Stimulated activated effector memory CD8-positive, alpha-beta T cell treated with anti-CD3 and anti-CD28 coated beads, Interleukin-12 subunit alpha, Interleukin-12 subunit beta, amount 100 ng/mL, for 72 hours (primary cell): ENCODE results near the gene CASZ1.

ENCODE experiments used
- ATAC-seq: fragments of 150-1000 bp; cut with Tn5 transposase; 2 replicates; pipeline ENCODE4 v1.10.0; 2021
- DNase-seq, 2 donors: peaks; one replicate each; pipeline ENCODE4 v3.0.0; 2021 to 2022; ENCODE audit warnings: low spot score in 2 of 2
- H3K27ac Mint-ChIP-seq: one replicate; pipeline ENCODE4 v1.8.0; 2022; ENCODE audit warnings: mild to moderate bottlenecking, mixed read lengths
- H3K36me3 Mint-ChIP-seq: one replicate; pipeline ENCODE4 v1.8.0; 2022; ENCODE audit warnings: mild to moderate bottlenecking, mixed read lengths
- H3K4me1 Mint-ChIP-seq: one replicate; pipeline ENCODE4 v1.8.0; 2022; ENCODE audit warnings: mixed read lengths
- H3K4me3 Mint-ChIP-seq: one replicate; pipeline ENCODE4 v1.8.0; 2022; ENCODE audit warnings: mild to moderate bottlenecking, mixed read lengths
- H3K9me3 Mint-ChIP-seq: one replicate; pipeline ENCODE4 v1.8.0; 2022; ENCODE audit warnings: mixed read lengths

Gene CASZ1

GRCh38 chr1:10789803-10790702 is 6.4 kb downstream of the CASZ1 start:
- DNase-seq (no peak), ATAC-seq (no peak)
- Mint-ChIP-seq H3K27ac (no peak overlapping the region), H3K4me1 (peaks cover 18% of the 10 kb centered on the region), H3K36me3 (no peaks in the 10 kb centered on the region), H3K9me3 (no peaks in the 10 kb centered on the region), H3K4me3 (no peak overlapping the region)

- Mint-ChIP-seq H3K4me1 (peaks cover 13% of the 10 kb centered on the region), H3K9me3 (no peaks in the 10 kb centered on the region), H3K27ac (no peak overlapping the region), H3K4me3 (no peak overlapping the region), H3K36me3 (no peaks in the 10 kb centered on the region)
- DNase-seq: no peak
- ATAC-seq: no peak
Observed at GRCh38 chr1:10789047-10789791, 7.2 kb downstream of the CASZ1 start.

GRCh38 chr1:10788592-10789006 is 7.8 kb downstream of the CASZ1 start:
- DNase-seq (no peak), ATAC-seq (no peak)
- Mint-ChIP-seq H3K4me1 (peaks cover 7% of the 10 kb centered on the region), H3K36me3 (no peaks in the 10 kb centered on the region), H3K4me3 (no peak overlapping the region), H3K27ac (no peak overlapping the region), H3K9me3 (no peaks in the 10 kb centered on the region)

GRCh38 chr1:10787286-10787685 is 9.2 kb downstream of the CASZ1 start:
- no peak for DNase-seq
- Mint-ChIP-seq H3K36me3 (no peaks in the 10 kb centered on the region), H3K27ac (no peak overlapping the region), H3K4me3 (no peak overlapping the region), H3K4me1 (no peaks in the 10 kb centered on the region), H3K9me3 (no peaks in the 10 kb centered on the region)
- no peak for ATAC-seq

- no peaks in the 10 kb centered on the region for H3K36me3 Mint-ChIP-seq
- no peak overlapping the region for H3K4me3 Mint-ChIP-seq
- H3K27ac Mint-ChIP-seq: no peak overlapping the region
- DNase-seq (no peak), ATAC-seq (no peak)
- H3K9me3 Mint-ChIP-seq: no peaks in the 10 kb centered on the region
- no peaks in the 10 kb centered on the region for H3K4me1 Mint-ChIP-seq
Observed at GRCh38 chr1:10785728-10786638, 10.5 kb downstream of the CASZ1 start.

- DNase-seq (no peak), ATAC-seq (no peak)
- no peaks in the 10 kb centered on the region for H3K36me3 Mint-ChIP-seq
- H3K4me1 Mint-ChIP-seq: no peaks in the 10 kb centered on the region
- no peak overlapping the region for H3K4me3 Mint-ChIP-seq
- no peaks in the 10 kb centered on the region for H3K9me3 Mint-ChIP-seq
- H3K27ac Mint-ChIP-seq: no peak overlapping the region
Observed at GRCh38 chr1:10784998-10785727, 11.3 kb downstream of the CASZ1 start.

- no peak for DNase-seq
- no peaks in the 10 kb centered on the region for H3K4me1 Mint-ChIP-seq
- no peaks in the 10 kb centered on the region for H3K36me3 Mint-ChIP-seq
- no peak overlapping the region for H3K4me3 Mint-ChIP-seq
- no peaks in the 10 kb centered on the region for H3K9me3 Mint-ChIP-seq
- no peak for ATAC-seq
- no peak overlapping the region for H3K27ac Mint-ChIP-seq
Observed at GRCh38 chr1:10782491-10783244, 13.8 kb downstream of the CASZ1 start.

- H3K4me3 Mint-ChIP-seq: no peak overlapping the region
- no peaks in the 10 kb centered on the region for H3K9me3 Mint-ChIP-seq
- no peaks in the 10 kb centered on the region for H3K36me3 Mint-ChIP-seq
- DNase-seq (no peak), ATAC-seq (no peak)
- H3K27ac Mint-ChIP-seq: no peak overlapping the region
- no peaks in the 10 kb centered on the region for H3K4me1 Mint-ChIP-seq
Observed at GRCh38 chr1:10781137-10781536, 15.3 kb downstream of the CASZ1 start.

GRCh38 chr1:10779841-10780240 is 16.6 kb downstream of the CASZ1 start:
- Mint-ChIP-seq H3K4me1 (no peaks in the 10 kb centered on the region), H3K9me3 (no peaks in the 10 kb centered on the region), H3K27ac (no peak overlapping the region), H3K4me3 (no peak overlapping the region), H3K36me3 (no peaks in the 10 kb centered on the region)
- DNase-seq: no peak
- no peak for ATAC-seq

GRCh38 chr1:10779201-10779600 is 17.2 kb downstream of the CASZ1 start:
- Mint-ChIP-seq H3K4me3 (no peak overlapping the region), H3K9me3 (no peaks in the 10 kb centered on the region), H3K27ac (no peak overlapping the region), H3K4me1 (no peaks in the 10 kb centered on the region), H3K36me3 (no peaks in the 10 kb centered on the region)
- DNase-seq: no peak
- ATAC-seq: peak; percentile 59

GRCh38 chr1:10778640-10779039 is 17.8 kb downstream of the CASZ1 start:
- ATAC-seq: no peak
- no peak overlapping the region for H3K27ac Mint-ChIP-seq
- H3K4me3 Mint-ChIP-seq: no peak overlapping the region
- no peaks in the 10 kb centered on the region for H3K4me1 Mint-ChIP-seq
- no peaks in the 10 kb centered on the region for H3K9me3 Mint-ChIP-seq
- no peak for DNase-seq
- H3K36me3 Mint-ChIP-seq: no peaks in the 10 kb centered on the region

GRCh38 chr1:10777749-10778574 is 18.5 kb downstream of the CASZ1 start:
- H3K36me3 Mint-ChIP-seq: no peaks in the 10 kb centered on the region
- DNase-seq (no peak), ATAC-seq (no peak)
- no peak overlapping the region for H3K27ac Mint-ChIP-seq
- no peaks in the 10 kb centered on the region for H3K9me3 Mint-ChIP-seq
- H3K4me3 Mint-ChIP-seq: no peak overlapping the region
- H3K4me1 Mint-ChIP-seq: no peaks in the 10 kb centered on the region

GRCh38 chr1:10776190-10776905 is 20.1 kb downstream of the CASZ1 start:
- Mint-ChIP-seq H3K36me3 (no peaks in the 10 kb centered on the region), H3K27ac (no peak overlapping the region), H3K9me3 (no peaks in the 10 kb centered on the region), H3K4me3 (no peak overlapping the region), H3K4me1 (no peaks in the 10 kb centered on the region)
- ATAC-seq: no peak
- no peak for DNase-seq
